Fibroblast of villous mesenchyme (primary cell): Measurements from ENCODE around the gene TRAP1. TPM values are rescaled to one million over a fixed set of nuclear protein-coding genes. Genes with fewer than 3 reads are reported as not detected.
A peak's percentile ranks its signal among the peaks of the same experiment; 100 is the strongest.
"Not testable (repeated sequence)": the region's sequence is repeated elsewhere in the genome, so short reads cannot be mapped to it uniquely, and the experiment has no call there.

Source experiments
- DNase-seq: peaks from one replicate; pipeline ENCODE4 v3.0.0-alpha.2; 2010; ENCODE audit warnings: low read depth
- H3K4me3 ChIP-seq: 2 replicates; pipeline ENCODE4 v1.5.1; 2011; ENCODE audit warnings: low read depth, mild to moderate bottlenecking, low read length
- total RNA-seq: library from RNA; depleted of rRNA; stranded (reverse); fragments of >200 nt; gene quantifications from 2 replicates; pipeline ENCODE4 v1.2.3, GENCODE V29; 2012
- TF ChIP-seq, protein P1 (sequence below): IDR thresholded peaks from 2 replicates; pipeline ENCODE4 v1.5.1; 2012; ENCODE audit warnings: low read depth, mild to moderate bottlenecking, low read length; ENCODE audit not compliant: insufficient read depth

Gene TRAP1
- total RNA-seq, 1 donor = 59.6 TPM

DNA sequence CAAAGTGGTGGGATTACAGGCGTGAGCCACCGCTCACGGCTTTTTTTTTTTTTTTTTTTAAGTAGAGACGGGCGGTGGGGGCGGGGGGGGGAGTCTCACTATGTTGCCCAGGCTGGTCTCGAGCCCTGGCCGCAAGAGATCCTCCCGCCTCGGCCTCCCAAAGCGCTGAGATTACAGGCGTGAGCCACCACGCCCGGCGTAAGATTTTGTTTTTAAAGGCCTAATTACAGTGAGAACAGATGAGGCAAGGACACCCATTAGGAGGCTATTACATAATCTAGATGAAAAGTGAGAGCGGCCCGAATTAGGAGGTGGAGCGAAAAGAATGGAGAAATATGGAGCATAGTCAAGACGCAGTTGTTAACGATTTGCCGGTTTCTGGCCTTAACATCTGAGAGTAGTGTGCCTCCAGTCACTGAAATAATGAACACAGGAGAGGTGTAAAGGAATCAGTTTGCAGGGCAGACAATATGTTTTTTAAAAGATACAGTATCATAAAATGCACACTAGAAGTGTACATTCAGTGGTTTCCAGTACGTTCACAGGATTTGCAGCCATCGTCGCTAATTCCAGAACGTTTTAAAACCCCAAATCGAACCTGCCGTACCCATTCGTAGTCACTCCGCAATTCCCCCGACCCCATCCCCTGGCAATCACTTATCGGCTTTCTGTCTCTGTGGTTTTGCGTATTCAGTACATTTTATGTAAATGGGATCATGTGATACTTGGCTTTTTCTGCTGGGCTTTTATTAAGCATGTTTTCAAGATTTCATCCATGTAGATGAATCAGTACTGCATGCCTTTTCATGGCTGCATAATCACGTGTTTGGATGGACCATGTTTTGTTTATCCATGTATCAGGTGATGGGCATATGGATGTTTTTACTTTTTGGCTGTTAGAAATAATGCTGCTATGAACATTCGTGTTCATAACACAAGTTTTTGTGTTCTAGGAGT is 104.5 kb downstream of the TRAP1 start:
- TF ChIP-seq, protein P1, sequence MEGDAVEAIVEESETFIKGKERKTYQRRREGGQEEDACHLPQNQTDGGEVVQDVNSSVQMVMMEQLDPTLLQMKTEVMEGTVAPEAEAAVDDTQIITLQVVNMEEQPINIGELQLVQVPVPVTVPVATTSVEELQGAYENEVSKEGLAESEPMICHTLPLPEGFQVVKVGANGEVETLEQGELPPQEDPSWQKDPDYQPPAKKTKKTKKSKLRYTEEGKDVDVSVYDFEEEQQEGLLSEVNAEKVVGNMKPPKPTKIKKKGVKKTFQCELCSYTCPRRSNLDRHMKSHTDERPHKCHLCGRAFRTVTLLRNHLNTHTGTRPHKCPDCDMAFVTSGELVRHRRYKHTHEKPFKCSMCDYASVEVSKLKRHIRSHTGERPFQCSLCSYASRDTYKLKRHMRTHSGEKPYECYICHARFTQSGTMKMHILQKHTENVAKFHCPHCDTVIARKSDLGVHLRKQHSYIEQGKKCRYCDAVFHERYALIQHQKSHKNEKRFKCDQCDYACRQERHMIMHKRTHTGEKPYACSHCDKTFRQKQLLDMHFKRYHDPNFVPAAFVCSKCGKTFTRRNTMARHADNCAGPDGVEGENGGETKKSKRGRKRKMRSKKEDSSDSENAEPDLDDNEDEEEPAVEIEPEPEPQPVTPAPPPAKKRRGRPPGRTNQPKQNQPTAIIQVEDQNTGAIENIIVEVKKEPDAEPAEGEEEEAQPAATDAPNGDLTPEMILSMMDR = no peak
- peak overlapping the region; percentile 98 for H3K4me3 ChIP-seq
- DNase-seq = no peak

DNA sequence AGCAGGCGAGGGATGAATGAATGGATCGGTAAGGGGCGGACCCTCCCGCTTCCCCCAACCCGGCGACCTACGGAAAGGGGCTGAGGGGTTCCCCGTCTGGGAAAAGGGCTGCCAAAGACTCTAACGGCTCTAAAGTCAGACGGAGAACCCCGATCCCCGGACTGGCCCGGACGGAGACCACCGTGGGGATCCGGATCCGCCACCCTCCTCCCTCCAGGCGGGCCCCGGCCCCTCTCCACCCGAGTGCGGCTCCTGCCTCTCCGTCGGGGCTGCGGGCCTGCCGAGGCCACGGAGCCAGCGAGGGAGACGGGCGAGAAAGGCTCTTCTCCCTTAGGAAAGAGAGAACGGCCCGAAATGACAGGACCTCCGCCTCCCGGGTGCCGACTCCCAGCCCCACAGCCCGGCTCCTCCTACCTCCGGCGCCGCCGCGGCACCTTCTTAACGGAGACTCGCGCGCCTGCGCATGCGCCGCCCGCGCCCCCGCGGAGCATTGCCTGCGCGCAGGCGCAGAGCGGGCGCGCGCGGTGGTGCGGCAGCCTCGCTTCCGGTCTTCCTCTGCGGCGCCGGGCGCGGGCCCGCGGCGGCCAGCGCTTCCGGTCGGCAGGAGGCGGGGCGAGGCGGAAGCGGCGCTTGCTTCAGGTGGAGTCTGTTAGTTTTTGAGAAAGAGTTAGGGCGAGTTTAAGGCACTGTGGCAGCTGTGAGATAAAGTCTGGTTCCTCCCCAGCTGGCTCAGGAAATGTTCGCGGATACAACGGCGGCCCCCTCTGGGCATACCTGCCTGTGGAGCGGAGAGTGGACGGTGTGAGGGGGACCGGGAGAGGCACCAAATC is 106.0 kb downstream of the TRAP1 start, which contains the start of gene SLX4:
TSS of gene SLX4 (minus strand) at position 461 of the 830 bp plus-strand sequence. CDS start 2,642 bp downstream, outside the sequence.
- peak within 1 kb of the TSS; percentile 98 for H3K4me3 ChIP-seq
- TF ChIP-seq, protein P1 = no peak

DNA sequence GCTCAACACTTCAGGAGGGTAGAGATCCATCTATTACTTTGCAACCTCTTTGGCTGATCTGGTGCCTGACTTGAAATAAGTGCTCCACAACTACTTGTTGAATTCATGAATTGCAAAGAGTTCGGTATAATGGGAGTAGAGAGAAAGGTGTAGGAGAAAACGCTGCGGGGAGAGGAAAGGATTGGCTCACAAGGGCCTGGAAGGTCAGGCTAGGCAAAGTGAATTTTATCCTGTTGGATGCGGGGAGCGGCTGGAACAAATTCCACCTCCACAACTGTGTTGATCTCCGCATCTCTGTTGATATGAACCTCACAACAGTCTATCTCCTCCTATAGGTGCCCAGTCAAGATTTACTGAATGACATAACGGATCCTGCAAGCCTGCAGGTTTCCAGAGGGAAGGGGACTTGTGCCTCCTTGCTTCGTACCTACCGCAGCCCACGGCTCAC is 106.6 kb downstream of the TRAP1 start:
- TF ChIP-seq, protein P1 = no peak
- peak overlapping the region; percentile 91 for H3K4me3 ChIP-seq
- DNase-seq = no peak

More for the DNA sequence above, 106.0 kb downstream of the TRAP1 start, which contains the start of gene SLX4:
- DNase-seq = peak; percentile 89

DNA sequence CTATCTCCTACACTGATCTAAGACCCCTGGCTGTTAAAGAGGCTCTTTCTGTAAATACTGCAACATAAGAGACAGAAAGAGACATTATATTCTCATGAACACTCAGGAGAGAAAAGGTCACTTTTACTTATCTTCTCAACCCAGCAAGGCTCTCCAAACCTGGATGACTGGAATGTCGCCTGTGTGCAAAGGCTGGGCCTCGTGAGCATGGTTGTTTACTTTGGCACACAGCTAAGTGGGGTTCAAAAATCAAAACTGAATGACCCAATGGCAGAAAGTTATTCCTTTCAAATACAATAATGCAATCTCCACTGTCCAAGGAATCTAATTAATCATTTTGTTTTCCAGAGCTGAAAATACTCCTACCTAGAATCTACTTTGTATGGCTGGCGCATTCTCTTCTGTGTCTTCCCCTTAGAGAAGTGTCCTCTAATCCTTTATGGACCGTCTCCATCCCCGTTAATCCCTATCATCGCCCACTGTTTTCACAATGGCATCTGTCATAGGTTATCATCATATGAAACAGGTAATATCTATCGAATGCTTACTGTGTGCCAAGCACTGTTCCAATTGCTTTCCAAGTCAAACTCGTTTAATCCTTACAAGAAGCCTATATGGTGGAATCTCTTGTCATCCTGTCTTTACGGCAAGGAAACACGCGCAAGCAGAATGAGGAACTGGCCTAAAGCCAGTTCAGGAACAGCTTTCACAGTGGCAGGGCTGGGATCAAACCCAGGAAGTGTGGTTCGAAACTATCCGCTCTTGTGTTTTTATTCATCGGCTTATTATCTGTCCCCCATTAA is 107.2 kb downstream of the TRAP1 start:
- TF ChIP-seq, protein P1 = no peak

DNA sequence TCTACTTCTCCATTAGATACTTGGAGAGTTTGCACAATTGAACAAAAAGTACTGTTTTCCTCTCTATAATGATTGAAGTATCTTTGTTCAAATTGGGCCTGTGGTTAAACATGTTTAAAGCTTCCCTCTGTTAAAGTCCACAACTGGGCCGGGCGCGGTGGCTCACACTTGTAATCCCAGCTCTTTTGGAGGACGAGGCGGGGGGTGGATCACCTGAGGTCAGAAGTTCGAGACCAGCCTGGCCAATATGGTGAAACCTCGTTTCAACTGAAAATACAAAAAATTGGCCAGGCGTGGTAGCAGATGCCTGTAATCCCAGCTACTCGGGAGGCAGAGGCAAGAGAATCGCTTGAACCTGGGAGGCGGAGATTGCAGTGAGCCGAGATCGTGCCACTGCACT is 108.3 kb downstream of the TRAP1 start:
- not testable (repeated sequence) for DNase-seq, H3K4me3 ChIP-seq

More for the DNA sequence above, 107.2 kb downstream of the TRAP1 start:
- H3K4me3 ChIP-seq = peak overlapping the region; percentile 91
- DNase-seq = no peak

DNA sequence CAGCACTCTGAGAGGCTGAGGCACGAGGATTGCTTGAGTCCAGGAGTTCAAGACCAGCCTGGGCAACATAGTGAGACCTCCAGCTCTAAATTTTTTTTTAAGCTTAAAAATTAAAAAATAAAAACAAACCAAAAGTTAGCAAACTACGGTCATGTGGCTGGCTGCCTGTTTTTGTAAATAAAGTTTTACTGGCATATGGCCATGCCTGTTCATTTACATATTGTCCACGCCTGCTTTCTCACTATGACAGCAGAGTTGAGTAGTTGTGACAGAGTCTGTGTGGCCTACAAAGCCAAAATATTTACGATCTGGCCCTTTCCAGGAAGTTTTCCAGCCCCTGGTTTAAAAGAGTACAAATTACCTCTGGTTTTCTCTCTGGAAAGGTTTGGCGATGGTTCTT is 109.3 kb downstream of the TRAP1 start:
- H3K4me3 ChIP-seq = no peak overlapping the region
- no peak for DNase-seq
- TF ChIP-seq, protein P1 = no peak

Other genes with a start within 250 kb of the TRAP1 start
- gene C16orf90, start 222.0 kb downstream of the TRAP1 start, total RNA-seq = not detected in 2 replicates
- 14.5 and 22.0 TPM in 2 replicates for gene CLUAP1, start 216.5 kb downstream of the TRAP1 start, total RNA-seq
- gene NLRC3, start 140.1 kb downstream of the TRAP1 start, total RNA-seq = not detected in 2 replicates
- gene SLX4, start 105.9 kb downstream of the TRAP1 start, total RNA-seq = 7.1 and 7.3 TPM in 2 replicates
- 10.3 and 16.4 TPM in 2 replicates for gene DNASE1, start 62.8 kb downstream of the TRAP1 start, total RNA-seq
- 27.4 and 32.0 TPM in 2 replicates for gene CREBBP, start 163.2 kb upstream of the TRAP1 start, total RNA-seq